SW 1271 (cell line): ENCODE results near the gene METRN.

Experiments used
- DNase-seq, 2 experiments: peaks; one replicate each; lab custom pipeline; 2025; lab: John Stamatoyannopoulos, UW

METRN gene

DNA sequence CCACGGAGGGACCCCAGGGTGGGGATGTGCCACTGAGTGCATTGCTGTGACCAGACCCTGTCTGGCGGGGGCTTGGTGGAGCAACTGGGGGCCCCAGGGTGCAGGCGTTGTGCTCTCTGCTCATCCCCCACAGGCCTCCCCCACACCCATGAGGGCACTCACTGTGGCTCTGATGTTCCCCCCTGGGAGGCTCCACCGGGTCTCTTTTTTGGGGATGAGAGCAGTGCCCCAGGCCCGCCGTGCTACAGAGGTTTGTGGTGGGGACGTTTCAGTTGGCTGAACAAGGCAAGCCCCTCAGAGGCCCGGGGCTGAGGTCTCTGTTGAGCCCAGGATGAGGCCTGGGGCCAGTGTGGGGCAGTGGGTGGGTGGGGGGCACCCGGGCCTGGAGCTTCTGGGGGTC is 8.8 kb downstream of the METRN start:
- no peak for DNase-seq

DNA sequence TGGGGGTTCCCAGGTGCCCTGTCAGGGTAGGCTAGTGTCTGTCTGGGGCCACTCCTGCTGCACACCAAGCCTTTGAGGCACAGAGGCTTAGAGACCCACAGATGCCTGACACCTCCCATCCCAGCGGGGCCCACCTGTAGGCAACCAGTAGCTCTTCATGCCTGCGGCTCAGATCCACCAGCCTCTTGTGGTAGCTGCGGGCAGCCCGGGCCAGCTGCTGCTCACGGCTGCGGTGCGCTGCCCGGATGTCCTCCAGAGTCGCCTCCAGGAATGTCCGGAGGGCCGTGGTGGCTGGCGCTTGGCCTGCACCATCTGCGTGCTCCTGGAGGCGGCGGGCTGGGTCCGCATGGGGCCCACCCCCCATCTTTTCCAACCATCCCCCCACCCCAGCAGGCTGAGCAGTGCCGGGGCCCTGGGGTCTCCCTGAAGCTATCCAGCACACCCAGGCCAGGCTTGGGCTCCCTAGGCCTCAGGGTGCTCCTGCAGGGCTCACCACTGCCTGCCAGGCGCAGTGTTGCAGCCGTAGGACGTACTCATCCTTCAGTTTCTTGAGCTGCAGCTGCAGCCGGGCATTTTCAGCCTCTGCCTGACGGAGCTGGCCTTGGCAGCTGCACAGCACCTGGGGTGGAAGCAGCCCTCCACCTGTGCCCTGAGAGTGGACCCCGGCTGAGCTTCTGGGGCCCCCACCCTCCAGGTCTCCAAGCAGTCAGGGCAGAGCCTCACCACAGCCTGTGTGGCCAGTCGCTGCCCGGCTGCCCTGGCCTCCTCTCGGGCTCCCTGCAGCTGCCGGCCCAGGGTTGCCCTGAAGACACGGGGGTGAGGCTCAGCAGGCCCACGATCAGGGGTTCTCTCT is 9.5 kb downstream of the METRN start:
- no peak for DNase-seq

- no peak for DNase-seq
These were observed 10.1 kb downstream of the METRN start for GRCh38 chr16:725041-725376.

DNA sequence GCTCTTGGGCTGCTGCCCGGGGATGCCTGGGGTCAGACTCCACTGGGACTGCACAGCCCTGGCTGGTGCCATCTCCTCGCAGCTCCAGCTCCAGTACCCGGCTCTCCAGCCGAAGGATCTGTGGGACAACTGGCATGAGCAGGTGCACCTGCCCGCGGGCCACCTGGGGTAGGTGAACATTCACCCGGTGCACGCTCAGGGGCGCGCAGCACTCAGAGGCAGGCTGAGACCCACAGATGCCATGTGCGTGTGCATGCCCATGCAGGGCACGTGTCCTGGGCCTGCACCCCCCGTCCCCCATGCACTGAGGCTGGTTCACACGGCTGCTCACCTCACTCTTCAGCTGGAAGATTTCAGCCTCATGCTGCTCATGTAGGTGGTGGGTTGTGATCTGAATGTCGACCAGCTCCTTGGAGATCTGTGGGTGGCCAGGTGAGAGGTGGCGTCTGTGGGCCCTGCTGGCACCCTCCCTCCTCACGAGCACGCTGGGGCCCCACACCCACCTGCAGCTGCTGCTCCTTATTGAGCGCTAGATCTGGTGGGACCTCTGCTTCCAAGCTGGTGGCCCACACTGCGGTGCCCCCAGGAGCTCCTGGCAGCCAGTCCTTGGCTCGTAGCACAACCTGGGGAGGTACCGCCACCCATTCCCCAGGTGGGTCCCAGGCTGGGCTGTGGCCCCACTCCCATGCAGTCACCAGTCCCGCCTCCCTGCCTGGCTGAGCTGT is 10.7 kb downstream of the METRN start:
- DNase-seq, result no peak

- no peak for DNase-seq
These were observed 11.2 kb downstream of the METRN start for GRCh38 chr16:726188-726437.

DNA sequence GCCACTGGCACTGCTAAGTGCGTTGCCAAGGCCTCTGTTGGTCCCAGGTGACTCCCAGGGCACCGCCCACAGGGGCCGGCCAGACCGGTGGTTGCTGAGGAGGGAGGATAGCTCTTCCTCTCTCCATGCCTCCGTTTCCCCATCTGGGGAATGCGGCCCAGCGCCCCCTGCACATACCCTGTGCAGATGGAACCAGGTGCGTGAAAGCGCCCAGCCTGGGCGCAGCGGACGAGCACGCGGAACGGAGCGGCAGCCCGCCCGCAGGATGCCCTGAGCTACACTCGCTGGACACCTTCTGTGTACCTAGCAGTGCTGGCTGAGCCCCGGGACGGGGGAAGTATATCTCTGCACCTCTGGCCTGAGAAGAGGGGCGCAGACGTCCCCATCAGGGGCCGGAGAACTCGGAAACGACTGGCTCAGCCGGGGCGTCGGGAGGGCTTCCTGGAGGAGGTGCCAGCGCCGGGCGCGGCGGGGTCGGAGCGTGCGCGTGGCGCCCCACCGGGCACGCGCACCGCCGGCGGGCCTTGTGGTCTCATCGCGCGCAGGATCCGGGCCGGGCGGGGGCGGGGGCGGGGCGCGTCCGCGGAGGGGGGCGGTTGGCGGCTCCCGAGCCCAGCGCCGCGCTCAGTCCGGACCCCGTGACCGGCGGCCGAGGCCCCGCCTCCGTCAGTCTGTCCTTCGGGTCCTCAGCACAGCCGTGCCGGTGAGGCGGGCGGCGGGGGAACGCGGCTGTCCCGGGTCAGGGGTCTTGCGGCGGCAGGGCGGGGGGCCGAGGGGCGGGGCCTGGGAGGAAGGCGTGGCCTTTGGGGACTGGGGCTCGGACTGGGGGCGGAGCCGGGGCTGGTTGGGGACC is 11.7 kb downstream of the METRN start, which contains the start of the genes CCDC78 and HAGHL:
Gene CCDC78 (minus strand): TSS at position 6 of the 853 bp plus-strand sequence. CDS start 76 bp downstream, outside the sequence.
Gene HAGHL (plus strand): TSS at position 669 of the 853 bp plus-strand sequence. CDS start 404 bp downstream, outside the sequence.
- DNase-seq, result no peak

GRCh38 chr16:727291-727977 is 12.5 kb downstream of the METRN start:
- no peak for DNase-seq

DNA sequence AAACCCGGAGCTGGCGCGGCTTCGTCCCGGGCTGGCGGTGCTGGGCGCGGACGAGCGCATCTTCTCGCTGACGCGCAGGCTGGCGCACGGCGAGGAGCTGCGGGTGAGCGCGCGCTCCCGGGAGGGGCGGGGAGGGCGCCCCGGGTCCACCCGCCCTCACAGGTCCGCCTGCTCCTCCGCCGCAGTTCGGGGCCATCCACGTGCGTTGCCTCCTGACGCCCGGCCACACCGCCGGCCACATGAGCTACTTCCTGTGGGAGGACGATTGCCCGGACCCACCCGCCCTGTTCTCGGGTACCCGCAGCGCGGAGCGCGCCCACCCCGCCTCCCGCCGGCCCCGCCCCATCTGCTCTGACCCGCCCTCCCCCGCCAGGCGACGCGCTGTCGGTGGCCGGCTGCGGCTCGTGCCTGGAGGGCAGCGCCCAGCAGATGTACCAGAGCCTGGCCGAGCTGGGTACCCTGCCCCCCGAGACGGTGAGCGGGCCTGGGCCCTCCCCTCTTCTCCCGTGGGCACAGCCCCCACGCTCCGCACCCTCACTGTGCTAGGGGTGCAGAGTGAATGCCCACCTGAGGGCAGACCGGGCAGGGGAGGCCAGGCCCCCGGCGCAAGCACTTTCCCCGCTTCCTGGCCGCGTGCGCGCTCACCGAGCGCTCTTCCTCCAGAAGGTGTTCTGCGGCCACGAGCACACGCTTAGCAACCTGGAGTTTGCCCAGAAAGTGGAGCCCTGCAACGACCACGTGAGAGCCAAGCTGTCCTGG is 13.4 kb downstream of the METRN start:
- peak in 1 of 2 experiments; percentile 48 for DNase-seq

GRCh38 chr16:728890-729744 is 14.2 kb downstream of the METRN start:
- DNase-seq, result no peak

DNA sequence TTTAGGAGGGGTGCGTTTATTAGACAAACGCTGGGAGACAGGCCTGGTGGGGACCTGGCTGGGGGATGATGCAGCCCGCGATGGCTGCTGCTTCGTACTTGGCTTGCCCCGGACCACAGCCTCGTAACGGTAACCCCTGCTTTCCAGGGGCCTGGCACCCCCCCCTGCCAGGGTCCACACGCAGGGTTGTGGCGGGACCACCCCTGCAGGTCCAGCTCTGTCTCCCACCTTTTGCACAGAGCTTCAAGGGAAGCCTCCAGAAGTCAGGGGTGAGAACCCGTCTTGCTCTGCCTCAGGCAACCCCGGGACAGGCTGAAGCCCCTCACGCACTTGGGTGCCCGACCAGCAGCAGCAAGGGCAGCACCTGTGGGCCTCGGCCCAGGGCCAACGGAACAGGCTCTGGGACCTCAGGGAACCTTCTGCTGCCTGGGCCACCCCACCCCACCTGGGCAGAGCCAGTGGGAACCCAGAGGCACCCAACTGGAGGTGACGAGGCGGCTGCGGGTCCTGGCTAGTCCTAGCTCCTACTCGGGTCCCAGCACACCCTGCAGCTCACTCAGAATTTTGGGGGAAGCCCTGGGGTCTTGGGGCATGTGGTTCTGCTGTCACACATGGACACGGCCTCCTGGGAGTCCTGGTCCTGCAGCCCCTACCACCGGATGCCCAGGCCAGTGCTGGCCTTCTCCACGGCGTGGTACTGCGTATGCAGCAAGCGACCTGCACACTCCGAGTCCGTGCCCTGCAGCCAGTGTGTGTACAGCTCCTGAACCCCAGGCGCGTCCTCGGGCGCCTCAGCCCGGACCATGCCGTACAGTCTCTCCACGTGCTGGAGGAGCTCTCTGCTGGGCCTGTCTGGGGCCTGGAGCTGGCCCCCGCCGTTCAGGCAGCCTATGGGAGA is 15.1 kb downstream of the METRN start:
- no peak for DNase-seq

DNA sequence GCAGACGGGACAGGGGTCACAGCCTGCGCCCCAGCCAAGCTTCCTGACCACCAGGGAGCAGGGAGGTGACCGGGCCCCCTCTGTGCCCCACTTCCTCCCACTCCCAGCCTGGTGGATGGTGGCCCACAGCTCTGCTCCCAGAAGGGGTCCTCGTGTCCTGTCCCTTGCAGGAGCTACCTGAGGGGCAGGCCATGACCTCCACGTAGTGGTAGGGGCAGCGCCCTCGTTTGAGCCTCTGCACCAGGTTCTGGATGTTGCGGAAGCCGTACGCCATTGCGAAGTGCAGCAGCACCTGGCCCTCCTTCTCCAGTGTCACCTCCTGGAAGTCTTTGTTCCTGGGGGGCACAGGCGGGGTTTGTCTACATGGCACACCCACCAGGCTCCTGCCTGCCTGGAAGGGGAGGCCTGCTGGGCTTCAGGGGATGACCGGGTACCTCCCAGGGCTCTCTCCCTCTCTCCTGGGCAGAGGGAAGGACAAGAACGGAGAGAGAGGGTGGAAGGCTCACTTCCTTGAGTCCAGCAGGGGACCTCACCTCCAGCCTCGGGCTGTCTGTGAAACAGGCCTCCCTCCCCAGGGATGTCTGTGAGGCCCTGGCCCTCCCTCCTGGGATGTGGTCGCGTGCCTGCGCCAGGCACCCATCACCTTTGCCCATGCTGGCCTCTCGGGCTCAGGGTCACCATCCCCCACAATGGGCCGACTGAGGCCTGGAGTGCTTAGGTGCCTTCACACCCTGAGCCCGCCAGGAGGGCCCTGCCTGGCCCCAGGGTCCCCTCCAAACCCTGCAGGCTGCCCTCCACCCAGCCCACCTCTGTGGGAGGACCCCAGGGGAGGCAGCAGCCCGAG is 16.0 kb downstream of the METRN start:
- DNase-seq, result no peak

GRCh38 chr16:732332-732731 is 17.4 kb downstream of the METRN start:
- no peak for DNase-seq

DNA sequence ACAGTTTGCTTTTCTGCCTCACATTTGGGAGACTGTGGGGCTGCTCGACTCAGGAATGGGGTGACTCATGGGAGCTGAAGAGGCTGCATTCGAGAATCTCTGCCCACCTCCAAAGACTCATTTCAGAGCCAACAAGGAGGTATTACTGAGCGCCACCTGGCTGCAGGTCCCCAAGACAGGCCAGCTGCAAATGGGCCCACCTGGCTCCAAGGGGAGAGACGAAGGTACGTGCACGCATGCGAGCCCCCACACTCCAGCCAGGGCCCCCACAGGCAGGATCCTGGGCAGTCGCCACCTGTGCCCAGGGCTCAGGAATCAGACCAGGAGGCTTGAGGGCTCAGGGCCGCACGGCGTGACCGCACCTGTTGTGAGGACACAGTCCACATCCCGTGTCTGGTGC is 18.0 kb downstream of the METRN start:
- no peak for DNase-seq

DNA sequence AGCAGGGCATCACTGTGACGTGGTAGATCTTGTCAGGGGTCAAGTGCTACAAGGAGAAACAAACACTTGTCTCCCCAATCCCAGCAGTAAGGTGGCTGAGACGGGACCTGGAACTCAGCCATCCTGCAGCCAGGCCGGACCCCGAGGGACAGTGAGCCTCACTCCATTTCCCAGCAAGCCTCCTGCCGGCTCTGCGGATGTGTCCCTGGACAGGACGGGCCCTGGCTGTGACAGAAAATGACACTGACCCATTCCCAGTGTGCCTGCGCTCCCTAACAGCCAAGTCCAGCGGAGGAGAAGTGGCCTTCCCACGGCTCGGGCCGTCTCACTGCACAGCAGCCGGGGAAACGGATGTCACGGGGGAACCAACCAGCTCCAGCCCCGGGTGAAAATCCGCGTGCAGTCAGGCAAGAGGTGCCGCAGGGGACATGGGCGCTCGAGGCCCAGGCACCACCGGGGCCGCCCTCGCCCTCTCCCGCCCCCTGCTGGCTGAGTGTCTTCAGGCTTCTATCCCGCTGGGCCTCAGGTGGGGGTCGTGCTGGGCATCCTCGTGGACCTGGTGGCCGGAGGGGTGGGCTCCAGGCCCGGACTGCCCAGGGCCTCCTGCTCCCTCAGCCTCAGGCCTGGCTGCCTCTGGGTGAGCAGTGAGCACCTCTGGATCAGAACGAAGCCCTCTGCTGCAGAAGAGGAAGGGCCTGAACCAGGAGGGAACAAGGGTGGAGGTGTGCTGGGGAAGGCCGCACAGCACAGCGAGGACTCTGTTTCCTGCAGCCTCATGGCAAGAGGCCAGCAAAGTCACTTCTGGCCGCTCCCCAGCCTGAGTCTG is 18.7 kb downstream of the METRN start:
- no peak for DNase-seq

DNA sequence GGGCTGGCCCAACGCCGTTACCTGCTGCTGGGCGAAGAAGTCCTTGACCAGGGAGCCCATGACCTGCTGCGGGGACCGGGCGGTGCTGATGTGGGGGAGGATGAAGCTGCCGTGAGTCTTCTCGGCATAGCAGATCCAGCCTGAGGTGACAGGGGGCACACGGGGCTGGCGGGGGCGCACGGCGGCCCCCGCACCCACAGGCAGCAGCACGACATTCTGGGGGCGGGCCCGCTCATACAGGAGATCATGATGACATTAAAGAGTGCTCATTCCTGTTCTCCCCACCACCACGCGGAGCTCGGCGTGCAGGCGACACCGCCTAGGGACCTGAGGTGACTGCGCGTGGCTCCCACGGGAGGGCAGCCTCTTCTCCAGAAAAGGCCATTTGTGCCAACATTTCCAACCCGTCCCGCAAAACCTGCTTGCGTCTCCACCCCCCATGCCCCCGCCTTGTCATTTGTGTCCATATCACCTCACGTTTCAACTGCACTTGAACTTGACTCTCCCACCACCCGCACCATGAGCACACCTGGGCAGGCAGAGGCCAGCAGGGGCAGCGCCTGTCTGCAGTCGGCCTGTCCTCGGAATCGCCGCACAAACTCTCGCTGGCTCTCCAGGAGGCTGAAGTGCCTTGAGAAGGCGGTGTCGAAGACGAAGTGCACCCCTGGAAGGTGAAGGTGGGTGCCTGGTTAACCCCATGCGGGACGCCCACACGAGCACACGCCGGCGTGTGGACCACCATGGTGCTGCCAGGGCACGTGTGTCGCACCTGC is 19.5 kb downstream of the METRN start:
- no peak for DNase-seq
